GM21515 (cell line): ENCODE measurements around the gene COX6A1.
"Not testable (repeated sequence)": the region's sequence is repeated elsewhere in the genome, so short reads cannot be mapped to it uniquely, and the experiment has no call there.

Experiments
- ATAC-seq: cut with Tn5 transposase; IDR thresholded peaks from one replicate; pipeline ENCODE4 v1.9.1; 2021; ENCODE audit not compliant: unreplicated experiment

The COX6A1 gene

DNA sequence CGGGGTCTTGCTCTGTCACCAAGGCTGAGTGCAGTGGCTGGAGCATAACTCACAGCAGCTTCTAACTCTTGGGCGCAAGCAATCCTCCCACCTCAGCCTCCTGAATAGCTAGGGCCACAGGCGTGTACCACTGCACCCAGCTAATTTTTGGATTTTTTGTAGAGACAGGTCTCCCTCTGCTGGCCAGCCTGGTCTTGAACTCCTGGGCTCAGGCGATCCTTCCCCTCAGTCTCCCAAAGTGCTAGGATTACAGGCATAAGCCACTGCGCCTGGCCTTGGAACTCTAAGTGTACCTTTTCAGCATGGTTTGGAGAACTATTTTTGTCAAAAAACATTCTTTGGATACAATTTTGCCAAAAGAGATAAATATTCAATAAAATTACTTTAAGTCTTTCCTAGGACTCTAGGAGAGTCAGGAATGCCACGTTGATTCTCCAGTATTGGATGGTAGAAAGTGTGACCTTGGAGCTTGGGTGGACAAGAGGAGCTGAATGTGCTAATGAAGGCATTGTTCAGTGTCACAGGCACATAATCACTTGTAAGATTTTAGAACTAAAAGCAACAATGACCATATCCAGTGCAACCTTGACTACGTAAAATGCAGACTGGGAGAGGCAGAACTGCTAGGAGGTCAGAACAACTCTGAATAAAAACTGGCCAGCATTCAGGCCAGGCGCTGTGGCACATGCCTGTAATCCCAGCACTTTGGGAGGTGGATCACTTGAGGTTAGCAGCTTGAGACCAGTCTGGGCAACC lies 28.8 kb downstream of the COX6A1 start:
- no peak for ATAC-seq

DNA sequence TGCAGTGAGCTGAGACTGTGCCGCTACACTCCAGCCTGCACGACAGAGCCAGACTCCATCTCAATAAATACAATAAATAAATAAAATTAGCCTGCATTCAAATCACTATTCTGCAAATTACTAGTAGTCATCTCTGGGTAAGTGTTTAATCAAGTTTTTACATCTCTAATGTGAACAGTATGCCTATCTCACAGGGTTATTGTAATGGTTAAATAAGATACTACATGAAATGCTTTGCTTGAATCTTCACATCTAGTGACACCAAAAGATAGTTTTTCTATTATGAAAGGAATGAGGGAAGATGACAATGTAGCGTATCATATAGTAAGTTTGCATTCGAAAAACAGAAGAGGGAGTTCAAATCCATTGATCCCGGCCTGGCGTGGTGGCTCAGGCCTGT lies 29.5 kb downstream of the COX6A1 start:
- ATAC-seq: no peak

DNA sequence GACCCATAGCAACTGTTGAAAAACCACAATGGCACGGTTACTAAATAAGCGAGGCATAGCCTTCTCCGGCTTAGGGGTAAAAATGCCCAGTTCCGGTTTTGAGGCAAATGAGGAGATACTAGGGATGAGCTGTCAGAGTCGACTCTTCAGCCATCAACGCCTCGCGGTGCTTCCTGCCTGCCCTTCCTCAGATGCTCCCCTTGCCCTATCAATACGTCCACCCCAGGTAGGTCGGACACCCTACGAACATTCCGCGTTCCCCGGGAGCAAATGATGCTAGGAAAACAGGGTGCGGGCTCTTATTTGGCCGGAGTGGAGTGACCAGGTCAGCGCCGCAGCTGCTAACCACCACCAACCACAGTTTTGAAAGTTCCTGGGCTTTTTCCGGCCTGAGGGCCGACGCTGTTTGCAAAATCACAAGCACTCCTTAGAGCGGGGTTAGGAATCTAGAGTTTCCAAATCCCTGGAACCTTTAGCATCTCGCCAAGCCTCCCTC lies 30.5 kb downstream of the COX6A1 start:
- ATAC-seq: no peak

DNA sequence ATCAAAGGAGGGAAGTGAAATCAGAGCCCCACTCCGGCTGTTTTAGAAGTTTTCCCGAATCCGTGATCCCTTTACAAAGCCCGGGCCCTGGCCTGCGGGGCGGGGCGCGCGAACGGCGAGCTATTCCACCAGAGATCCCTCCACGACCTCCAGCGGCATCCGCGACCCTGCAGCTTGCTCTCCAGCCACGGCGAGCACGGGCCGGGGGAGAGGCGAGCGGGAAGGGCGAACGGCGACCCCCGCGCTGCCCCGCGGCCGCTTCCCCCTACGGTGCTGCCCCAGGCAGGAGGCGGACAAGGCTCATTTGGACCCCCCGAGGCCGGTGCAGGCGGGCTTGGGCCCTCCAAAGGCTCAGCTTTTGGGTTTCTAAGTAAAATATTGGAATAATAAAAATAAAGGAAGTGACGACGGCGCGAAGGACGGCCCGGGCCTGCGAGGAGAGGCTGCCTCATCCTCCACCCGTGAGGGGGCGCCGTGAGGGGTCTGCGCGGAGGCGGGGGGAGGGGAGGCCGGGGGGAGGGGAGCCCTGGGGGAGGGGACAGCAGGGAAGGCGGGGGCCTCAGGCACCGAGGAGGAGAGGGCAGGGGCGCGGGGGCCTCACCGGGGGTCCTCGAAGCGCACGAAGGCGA lies 31.0 kb downstream of the COX6A1 start:
- peak; percentile 35 for ATAC-seq

DNA sequence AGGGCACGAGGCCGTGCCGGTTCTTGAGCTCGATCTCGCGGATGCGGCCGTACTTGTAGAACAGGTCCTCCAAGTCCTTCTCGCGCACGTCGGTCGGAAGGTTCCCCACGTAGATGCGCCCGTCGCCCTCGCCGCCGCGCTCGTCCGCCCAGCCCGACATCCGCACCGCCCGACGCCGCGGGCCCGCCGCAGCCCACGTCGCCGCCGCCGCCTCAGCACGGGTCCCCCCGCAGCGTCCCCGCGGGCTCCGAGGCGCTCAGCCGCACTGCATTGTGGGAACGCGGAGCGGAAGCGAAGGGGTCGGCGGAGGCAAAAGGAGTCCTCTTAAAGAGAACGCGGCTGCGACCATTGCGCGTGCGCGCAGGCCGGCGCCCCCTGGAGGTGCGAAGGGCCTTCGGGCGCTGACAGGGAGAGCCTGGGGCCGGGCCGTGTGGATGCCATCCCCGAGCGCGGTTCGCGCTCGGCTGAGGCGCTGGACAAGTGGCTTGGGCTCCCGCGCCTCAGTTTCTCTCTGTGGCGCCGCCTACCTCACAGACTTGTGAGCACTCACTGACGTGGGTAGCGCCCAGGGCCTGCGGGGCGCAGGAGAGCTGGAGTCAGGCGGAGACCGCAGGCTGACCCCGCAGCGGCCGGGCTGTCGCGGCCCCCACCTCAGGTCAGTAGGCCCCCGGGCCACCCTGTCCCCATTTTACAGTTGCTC lies 31.7 kb downstream of the COX6A1 start, which contains the start of gene SRSF9:
TSS of gene SRSF9 (minus strand) at position 299 of the 700 bp plus-strand sequence. CDS start at position 160, 139 bp downstream.
- ATAC-seq: peak; percentile 79

DNA sequence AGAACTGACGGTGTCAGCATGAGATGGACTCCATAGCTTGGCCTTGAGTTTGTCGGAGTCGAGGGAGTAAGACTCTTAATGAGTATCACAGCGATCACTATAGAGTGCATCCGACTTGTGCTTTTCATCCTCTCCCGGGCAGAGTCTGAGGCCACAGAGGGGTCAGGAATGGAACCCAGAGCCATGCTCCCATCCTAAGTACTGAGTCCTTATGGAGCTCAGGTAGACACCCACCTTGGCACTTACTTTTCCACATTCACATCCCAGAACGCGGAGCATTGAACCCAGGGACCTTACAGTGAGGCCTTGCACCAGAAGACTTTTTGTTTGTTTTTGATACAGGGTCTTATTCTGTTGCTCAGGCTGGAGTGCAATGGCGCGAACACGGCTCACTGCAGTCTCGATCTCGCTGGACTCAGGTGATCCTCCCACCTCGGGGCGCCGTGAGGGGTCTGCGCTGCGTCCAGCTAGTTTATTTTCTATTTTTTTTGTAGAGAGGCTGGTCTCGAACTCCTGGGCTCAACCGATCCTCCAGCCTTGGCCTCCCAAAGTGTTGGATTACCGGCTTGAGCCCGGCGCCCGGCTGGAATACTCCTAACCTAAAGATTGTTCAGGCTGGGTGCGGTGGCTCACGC lies 32.4 kb downstream of the COX6A1 start:
- ATAC-seq: no peak

DNA sequence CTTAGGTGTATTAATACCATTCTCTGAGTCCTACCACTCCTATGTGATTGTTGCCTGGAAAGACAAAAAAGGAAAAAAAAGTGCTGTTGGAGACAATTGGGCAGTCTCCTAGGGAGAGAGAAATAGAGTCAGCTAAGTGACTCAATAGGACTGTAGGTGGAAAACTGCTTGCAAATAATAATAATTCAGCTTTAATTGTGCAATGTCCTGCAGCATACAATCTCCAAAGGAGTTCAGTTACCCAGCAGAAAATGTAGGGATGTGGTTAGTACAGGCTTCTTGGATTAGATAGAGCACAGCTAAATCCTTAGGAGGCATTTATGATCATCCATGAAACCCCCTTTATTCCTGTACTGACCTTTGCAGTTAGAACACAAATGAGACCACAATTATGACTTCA lies 34.6 kb downstream of the COX6A1 start:
- ATAC-seq: no peak

DNA sequence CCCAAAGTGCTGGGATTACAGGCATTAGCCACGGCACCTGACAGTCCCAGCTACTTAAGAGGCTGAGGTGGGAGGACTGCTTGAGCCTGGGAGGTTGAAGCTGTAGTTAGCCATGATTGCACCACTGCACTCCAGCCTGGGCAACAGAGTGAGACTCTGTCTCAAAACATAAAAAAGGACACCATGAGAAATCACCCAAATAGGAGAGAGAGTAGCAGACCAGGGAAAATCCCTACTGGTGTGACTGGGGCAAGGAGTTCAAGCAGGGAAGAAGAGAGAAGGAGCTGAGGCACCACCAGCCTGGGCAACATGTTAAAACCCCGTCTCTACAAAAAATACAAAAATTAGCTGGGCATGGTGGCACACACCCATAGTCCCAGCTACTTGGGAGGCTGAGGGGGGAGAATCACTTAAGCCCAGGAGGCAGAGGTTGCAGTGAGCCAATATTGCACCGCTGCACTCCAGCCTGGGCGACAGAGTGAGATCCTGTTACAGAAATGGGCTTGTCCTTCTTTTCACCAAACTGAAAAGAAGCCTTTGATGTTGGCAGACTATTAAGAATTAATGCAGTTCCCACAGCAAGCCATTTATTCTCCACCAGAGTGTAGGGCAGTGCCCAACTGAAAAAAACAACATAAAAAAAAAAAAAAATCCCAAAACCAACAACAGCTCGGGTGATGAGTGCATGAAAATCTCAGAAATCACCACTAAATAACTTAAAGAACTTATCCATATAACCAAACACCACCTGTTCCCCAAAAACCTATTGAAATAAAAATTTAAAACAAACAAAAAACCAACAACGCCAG lies 36.1 kb downstream of the COX6A1 start:
- no peak for ATAC-seq

DNA sequence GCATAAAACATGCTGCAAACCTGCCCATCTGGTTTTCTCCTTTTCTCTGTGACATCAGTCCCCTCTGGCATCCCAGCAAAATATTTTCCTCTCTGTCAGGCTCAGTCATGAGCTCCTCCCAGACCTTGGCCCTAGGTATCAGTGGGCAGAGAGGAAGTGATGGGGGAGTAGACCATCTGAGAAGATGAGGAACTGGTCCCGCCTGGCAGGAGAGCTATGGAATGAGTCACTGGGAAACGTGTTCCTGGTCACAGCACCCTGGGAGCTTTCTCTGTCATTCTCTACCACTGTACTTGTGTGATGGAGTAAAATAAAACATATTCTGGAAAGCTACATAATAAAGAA lies 36.7 kb downstream of the COX6A1 start:
- no peak for ATAC-seq

DNA sequence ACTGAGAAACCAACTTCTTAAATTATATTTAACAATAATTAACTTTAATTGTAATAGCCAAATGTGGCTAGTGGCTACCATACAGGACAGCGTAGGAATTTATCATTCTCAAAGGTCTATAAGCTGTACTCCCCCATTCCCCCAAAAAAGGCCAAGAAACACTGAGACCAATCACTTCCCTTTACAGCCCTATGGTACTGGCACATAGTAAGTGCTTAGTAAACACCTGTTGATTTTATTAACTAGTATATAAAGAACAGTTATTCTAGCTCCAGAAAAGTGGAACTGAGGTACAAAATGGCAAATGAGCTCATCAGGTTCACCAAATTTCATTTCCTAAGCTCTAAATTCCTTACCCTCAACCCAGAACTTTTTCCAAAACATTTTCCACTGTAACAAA lies 37.7 kb downstream of the COX6A1 start:
- ATAC-seq: no peak

DNA sequence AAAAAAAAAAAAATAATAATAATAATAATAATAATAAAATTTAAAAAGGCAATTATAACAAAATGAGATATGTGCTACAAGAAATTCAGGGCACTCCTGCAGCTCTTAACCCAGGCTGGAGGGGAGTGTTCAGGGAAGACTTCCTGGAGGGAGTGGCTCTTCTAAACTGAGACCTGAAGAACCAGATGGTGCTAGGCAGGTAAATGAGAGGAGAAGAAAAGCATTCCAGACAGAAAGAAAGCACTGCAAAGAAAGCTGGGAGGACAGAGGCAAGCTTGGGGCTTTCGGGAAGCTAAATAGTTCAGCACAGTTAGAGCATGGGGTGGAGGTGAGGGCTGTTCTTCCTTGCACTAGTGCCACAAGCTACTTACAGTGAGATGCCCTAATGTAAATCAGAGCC lies 41.5 kb downstream of the COX6A1 start:
- ATAC-seq: no peak

DNA sequence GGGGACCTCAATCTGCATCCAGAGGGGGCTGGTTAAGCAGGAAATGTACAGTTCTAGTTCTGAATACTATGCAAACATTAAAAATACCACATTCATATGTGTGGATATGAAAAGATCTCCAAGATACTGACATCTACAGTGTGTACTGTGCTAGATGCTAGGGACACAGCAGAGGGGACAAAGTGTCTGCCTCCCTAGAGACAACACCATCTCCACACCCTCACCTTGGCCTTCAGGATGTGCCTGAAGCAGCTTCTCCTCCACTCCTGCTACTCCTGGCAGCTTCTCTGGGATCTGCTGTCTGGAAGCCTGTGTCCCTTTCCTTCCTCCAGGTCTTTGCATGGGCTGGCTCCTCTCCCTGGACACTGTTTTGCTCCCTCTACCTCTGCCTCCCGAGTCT lies 42.3 kb downstream of the COX6A1 start:
- ATAC-seq: no peak

DNA sequence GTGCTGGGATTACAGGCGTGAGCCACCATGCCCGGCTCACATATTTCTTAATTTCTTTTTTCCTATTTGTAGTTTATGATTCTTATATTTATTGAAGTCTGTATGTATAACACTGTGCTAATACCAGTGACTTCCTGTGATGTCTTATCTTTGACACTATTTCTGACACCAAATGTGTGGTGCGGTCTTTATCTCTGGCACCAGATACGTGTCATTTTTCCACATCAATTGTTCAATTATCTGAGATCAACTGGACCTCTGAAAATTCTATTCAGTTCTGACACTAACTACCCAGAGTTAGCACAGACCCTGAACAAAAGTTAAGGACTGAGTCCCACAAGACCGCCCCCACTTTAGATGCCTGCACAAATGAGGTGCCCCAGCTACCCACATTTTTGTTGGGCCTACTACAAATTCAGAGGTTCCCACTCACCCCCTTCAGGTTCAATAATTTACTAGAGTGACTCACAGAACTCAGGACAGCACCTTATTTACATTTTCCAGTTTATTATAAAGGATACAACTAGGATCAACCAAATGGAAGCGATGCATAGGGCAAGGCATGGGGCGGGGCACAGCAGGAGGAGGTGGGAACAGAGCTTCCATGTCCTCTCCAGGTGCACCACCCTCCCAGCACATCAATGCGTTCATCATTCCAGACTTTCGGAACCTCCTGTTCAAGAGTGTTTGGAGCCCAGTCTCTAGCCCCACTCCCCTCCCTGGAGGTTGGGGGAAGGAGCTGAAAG lies 43.3 kb downstream of the COX6A1 start:
- no peak for ATAC-seq

DNA sequence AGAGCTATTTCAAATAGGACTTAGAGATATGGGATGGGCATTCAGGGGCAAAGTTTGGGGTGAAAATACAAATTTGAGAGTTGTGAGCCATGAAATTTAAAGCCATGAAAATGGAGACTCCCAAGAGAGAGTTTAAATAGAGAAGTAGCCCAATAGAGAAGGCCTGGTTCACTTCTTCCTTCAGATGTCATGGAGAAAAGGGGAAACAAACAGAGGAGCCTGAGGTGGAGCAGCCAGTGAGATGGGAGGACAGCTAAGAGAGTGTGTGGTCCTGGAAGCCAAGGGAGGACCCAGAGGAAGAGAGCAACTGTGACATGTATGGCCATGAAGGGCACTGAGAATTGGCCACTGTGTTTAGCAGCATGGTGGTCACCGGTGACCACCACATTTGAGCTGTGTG lies 45.7 kb downstream of the COX6A1 start:
- no peak for ATAC-seq

DNA sequence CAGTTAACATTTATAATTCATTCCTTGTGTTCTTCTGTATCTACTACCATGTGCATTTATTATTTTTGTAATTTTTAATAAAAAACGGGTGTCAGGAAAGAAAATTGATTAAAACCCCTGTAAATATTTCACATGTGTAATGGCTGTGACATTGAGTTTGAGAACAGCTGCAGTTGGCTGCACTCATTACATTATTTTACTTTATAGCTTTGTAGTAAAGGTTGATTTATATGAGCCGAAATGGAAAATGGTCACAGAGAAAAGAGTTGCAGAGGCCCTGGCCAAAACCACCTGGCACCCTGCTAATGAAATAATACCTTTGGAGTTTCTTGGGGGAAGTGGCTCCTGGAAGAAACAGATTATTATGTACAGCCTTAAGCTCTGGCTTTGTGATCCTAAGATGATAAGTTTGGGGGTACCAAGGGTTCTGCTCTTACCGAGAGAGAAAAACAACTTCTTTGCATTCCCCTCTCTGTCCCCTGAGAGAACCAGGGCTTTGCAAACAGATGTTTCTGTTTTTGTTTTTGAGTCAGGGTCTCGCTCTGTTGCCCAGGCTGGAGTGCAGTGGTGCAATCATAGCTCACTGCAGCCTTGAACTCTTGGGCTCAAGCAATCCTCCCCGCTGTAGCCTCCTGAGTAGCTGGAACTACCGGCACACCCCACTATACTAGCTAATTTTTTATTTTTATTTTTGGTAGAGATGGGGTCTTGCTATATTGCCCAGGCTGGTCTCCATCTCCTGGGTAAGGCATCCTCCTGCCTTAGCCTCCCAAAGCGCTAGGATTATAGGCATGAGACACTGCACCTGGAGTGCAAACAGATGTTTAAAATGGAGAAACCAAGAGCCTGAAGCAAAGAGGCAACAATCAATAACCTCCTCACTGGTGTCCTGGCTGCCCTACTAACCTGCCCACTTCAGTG lies 48.3 kb downstream of the COX6A1 start:
- no peak for ATAC-seq

DNA sequence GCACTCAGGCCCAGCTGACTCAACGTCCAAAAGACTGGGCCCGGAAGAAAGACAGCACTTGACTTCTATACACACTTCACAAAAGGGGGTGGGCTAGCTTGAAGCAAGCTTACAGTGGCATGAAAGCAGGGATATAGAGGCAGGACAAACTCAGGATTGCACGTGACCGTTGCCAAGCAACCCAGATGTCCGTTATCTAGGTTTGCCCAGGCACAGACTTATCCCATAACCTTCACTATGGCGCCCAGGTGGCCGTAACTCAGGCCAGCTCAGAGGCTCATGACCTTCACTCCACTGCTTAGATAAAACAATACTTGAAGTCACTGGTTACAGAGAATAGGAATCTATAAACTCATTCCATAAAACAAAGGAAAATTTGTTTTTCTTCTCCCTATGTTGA lies 49.6 kb downstream of the COX6A1 start:
- ATAC-seq: not testable (repeated sequence)

DNA sequence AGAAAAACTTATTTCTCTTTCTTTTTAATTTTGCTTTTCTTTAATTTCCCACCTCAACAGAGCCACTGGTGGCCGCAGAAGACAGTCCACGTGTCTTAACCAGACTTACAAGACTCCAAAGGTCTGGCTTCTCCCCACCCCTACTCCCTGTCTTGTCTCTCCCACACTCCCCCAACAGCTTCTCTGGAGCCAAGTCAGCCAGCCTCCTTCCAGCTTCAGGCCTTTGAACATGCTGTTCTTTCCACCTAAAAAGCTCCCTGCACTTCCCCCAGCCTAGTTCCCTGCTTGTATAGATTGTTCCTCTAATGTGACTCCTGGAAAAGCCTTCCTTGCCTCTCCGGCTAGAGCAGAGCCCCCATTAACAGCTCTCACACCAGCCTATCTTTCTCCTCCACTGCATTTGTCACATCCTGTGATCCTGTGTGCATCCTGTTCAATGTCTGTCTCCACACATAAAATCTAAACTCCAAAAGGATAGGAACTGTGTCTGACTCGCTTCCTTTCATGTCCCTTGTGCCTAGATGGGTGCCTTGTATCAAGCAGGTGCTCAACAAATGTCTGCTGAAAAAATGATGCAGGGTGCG lies 50.2 kb downstream of the COX6A1 start:
- no peak for ATAC-seq

DNA sequence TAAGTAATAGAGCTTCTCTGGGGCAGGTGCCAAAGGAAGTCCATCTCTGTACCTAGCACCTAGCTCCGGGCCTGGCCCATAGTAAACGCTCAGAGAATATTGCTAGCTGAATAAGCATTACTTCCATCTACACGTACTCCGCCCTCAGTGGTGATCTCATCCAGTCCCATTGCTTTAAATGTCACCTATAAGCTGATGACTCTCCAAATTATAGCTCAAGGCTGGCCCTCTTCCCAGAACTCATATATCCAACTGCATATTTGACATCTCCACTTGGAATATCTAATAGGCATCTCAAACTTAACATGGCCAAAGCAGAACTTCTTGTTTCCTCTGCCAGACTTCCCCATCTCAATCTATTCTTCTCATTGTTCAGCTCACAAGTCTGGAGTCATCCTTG lies 51.1 kb downstream of the COX6A1 start:
- ATAC-seq: no peak

DNA sequence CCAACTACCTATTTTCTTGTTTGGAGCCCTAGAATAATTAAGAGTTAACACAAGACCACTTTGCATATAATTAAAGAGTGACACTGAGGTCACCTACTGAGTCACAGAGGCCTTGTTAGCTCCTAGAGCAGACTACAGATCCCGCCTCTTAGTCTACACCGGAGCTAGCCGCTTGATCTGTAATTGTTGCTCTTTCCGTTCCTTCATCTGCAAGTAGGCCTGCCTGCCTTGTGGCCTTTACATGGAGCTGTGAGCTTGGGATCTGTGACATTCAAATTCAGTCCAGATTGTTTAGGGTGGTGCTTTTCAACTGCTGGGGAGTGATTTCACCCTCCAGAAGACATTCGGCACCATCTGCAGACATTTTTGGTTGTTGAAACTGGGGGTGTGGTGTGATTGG lies 52.4 kb downstream of the COX6A1 start:
- ATAC-seq: no peak
